Caco-2 (cell line): Measurements from ENCODE around the gene ARHGEF7. TPM values are rescaled to one million over a fixed set of nuclear protein-coding genes. Genes with fewer than 3 reads are reported as not detected.

Source experiments
- BruUV-seq: library from RNA; stranded (reverse); fragments of 400-500 nt; replicated peaks from 2 replicates; lab custom pipeline; 2021; lab: Mats Ljungman, UMichigan
- CTCF ChIA-PET: fragments of 300-600 bp; sonication (Branson Sonifier 250); formaldehyde crosslinking; loops from one replicate; lab custom pipeline; 2022; ENCODE audit warnings: antibody characterized with exemption; lab: Charles Lee
- POLR2A ChIA-PET: fragments of 300-600 bp; sonication (Branson Sonifier 250); formaldehyde crosslinking; loops from one replicate; lab custom pipeline; 2022; ENCODE audit warnings: antibody characterized with exemption; lab: Charles Lee
- DNase-seq, 2 experiments: peaks; one replicate each; pipeline versions ENCODE4 v3.0.0 to v3.0.0-alpha.2; 2020 to 2022
- H3K27me3 ChIP-seq: replicated peaks from 2 replicates; pipeline ENCODE4 v1.6.0; 2011; ENCODE audit warnings: low read length; ENCODE audit not compliant: control insufficient read depth, insufficient read depth
- H3K36me3 ChIP-seq: 2 replicates; pipeline ENCODE4 v1.5.1; 2011; ENCODE audit warnings: low read length; ENCODE audit not compliant: control insufficient read depth, insufficient read depth
- H3K4me1 ChIP-seq: fragments of 250-450 bp; sonication (Bioruptor Pico); 2 replicates; pipeline ENCODE4 v1.5.1; 2020; ENCODE audit warnings: mild to moderate bottlenecking
- H3K4me3 ChIP-seq: 2 replicates; pipeline ENCODE4 v1.5.1; 2011; ENCODE audit warnings: low read depth, mild to moderate bottlenecking, control low read depth, low read length
- H3K9me3 ChIP-seq: fragments of 250-450 bp; sonication (Bioruptor Pico); 2 replicates; pipeline ENCODE4 v1.5.1; 2020; ENCODE audit warnings: mild to moderate bottlenecking, moderate library complexity
- H3K27ac Mint-ChIP-seq: one replicate; pipeline ENCODE4 v1.8.0; 2022; ENCODE audit warnings: mixed read lengths; ENCODE audit not compliant: unreplicated experiment
- H3K27me3 Mint-ChIP-seq: one replicate; pipeline ENCODE4 v1.8.0; 2022; ENCODE audit warnings: mixed read lengths; ENCODE audit not compliant: insufficient read depth, unreplicated experiment
- H3K36me3 Mint-ChIP-seq: one replicate; pipeline ENCODE4 v1.8.0; 2022; ENCODE audit warnings: mild to moderate bottlenecking, mixed read lengths; ENCODE audit not compliant: insufficient read depth, unreplicated experiment
- H3K4me1 Mint-ChIP-seq: one replicate; pipeline ENCODE4 v1.8.0; 2022; ENCODE audit warnings: low read depth, mixed read lengths; ENCODE audit not compliant: unreplicated experiment
- H3K4me3 Mint-ChIP-seq: one replicate; pipeline ENCODE4 v1.8.0; 2022; ENCODE audit warnings: mild to moderate bottlenecking, moderate library complexity, mixed read lengths; ENCODE audit not compliant: unreplicated experiment
- H3K9me3 Mint-ChIP-seq: one replicate; pipeline ENCODE4 v1.8.0; 2022; ENCODE audit warnings: mixed read lengths; ENCODE audit not compliant: unreplicated experiment
- CTCF ChIP-seq, 2 experiments: fragments of 200-600 bp in 1 of 2; IDR thresholded peaks; 1 replicate in 1 of 2; 2 replicates in 1 of 2; pipeline versions ENCODE4 v1.5.1 to v1.8.0; 2011 to 2022; ENCODE audit warnings: antibody characterized with exemption in 1 of 2, control low read depth in 1 of 2, inconsistent platforms in 1 of 2, low read depth in 1 of 2, low read length in 1 of 2, mild to moderate bottlenecking in 1 of 2, moderate library complexity in 1 of 2; ENCODE audit not compliant: insufficient read depth in 1 of 2, severe bottlenecking in 1 of 2, unreplicated experiment in 1 of 2
- intact Hi-C: fragments of 100-400 bp; cut with micrococcal nuclease; formaldehyde crosslinking; loops from one replicate; pipeline ENCODE4 v1.10.0; 2022; ENCODE audit not compliant: unreplicated experiment
- total RNA-seq: library from RNA; stranded (reverse); gene quantifications from 2 replicates; pipeline ENCODE4 v1.2.3, GENCODE V29; 2022

ARHGEF7 gene
- total RNA-seq, 1 experiment from 2014 or later, result 60.5 TPM

GRCh38 chr13:111123221-111123620, 8.1 kb downstream of the ARHGEF7 start:
- Histone ChIP-seq H3K4me3 (no peak overlapping the region), H3K27me3 (no peaks in the 10 kb centered on the region), H3K36me3 (no peaks in the 10 kb centered on the region), H3K4me1 (peaks cover 4% of the 10 kb centered on the region; the same call in 1 of the 2 replicates), H3K9me3 (no peaks in the 10 kb centered on the region)
- Mint-ChIP-seq H3K27me3 (peaks cover 22% of the 10 kb centered on the region), H3K4me1 (no peaks in the 10 kb centered on the region), H3K27ac (no peak overlapping the region), H3K36me3 (no peaks in the 10 kb centered on the region), H3K9me3 (no peaks in the 10 kb centered on the region), H3K4me3 (no peak overlapping the region)
- intact Hi-C loops, result no loop called here
- TF ChIP-seq CTCF (IDR thresholded peaks at IDR 0.05; ENCODE audit: insufficient read depth in 1 of 2, low read depth in 1 of 2, low read length in 1 of 2, severe bottlenecking in 1 of 2, unreplicated experiment in 1 of 2), result no peak
- DNase-seq, result no peak
- POLR2A ChIA-PET, result no interaction called here
- CTCF ChIA-PET, result no interaction called here
- no TSS peak for BruUV-seq

- Mint-ChIP-seq H3K36me3 (no peaks in the 10 kb centered on the region), H3K9me3 (no peaks in the 10 kb centered on the region), H3K4me1 (no peaks in the 10 kb centered on the region), H3K27me3 (peaks cover 19% of the 10 kb centered on the region), H3K27ac (no peak overlapping the region), H3K4me3 (no peak overlapping the region)
- H3K36me3 ChIP-seq, result no peaks in the 10 kb centered on the region
- POLR2A ChIA-PET, result no interaction called here
- intact Hi-C loops, result no loop called here
- no peaks in the 10 kb centered on the region for H3K27me3 ChIP-seq
- CTCF ChIA-PET, result no interaction called here
- H3K4me1 ChIP-seq, result peaks cover 4% of the 10 kb centered on the region; the same call in 1 of the 2 replicates
- no peak overlapping the region for H3K4me3 ChIP-seq
- H3K9me3 ChIP-seq, result no peaks in the 10 kb centered on the region
- TF ChIP-seq CTCF (IDR thresholded peaks at IDR 0.05; ENCODE audit: insufficient read depth in 1 of 2, low read depth in 1 of 2, low read length in 1 of 2, severe bottlenecking in 1 of 2, unreplicated experiment in 1 of 2), result no peak
- no peak for DNase-seq
- no TSS peak for BruUV-seq
Measured at GRCh38 chr13:111123649-111124048, 8.5 kb downstream of the ARHGEF7 start.

GRCh38 chr13:111126509-111126908, 11.4 kb downstream of the ARHGEF7 start:
- Histone ChIP-seq H3K4me3 (no peak overlapping the region), H3K4me1 (peaks cover 4% of the 10 kb centered on the region; the same call in 1 of the 2 replicates), H3K36me3 (no peaks in the 10 kb centered on the region), H3K27me3 (no peaks in the 10 kb centered on the region), H3K9me3 (no peaks in the 10 kb centered on the region)
- TF ChIP-seq CTCF (IDR thresholded peaks at IDR 0.05; ENCODE audit: insufficient read depth in 1 of 2, low read depth in 1 of 2, low read length in 1 of 2, severe bottlenecking in 1 of 2, unreplicated experiment in 1 of 2), result no peak
- no TSS peak for BruUV-seq
- Mint-ChIP-seq H3K4me3 (no peak overlapping the region), H3K27ac (no peak overlapping the region), H3K4me1 (no peaks in the 10 kb centered on the region), H3K9me3 (no peaks in the 10 kb centered on the region), H3K27me3 (peaks cover 21% of the 10 kb centered on the region), H3K36me3 (no peaks in the 10 kb centered on the region)
- CTCF ChIA-PET, result interaction anchor here (0.5 to 0.7 kb wide), 2 partner anchors 21 to 1703 kb away, joined by 4 to 5 read pairs; no protein-coding TSS in a partner anchor
- no peak for DNase-seq
- intact Hi-C loops, result no loop called here
- POLR2A ChIA-PET, result no interaction called here
